ENCODE results near the gene WDR46. TPM values are rescaled to one million over a fixed set of nuclear protein-coding genes. Genes with fewer than 3 reads are reported as not detected.

WDR46 gene
- total and polyA plus RNA-seq, 2 of the 13 experiments (the other 11 are each of a cell fraction or from before 2014, with no cell fraction given) = 47.4 to 105 TPM

GRCh38 chr6:33317669-33318425 is 28.8 kb upstream of the WDR46 start, which contains the start of gene ZBTB22:
ZBTB22 (minus strand) TSS chr6:33317744; CDS start chr6:33316916, 828 bp downstream.
- Histone ChIP-seq H3K9ac (ENCODE audit: insufficient read depth, low read depth, low read length) (peak within 1 kb of the TSS; percentile 72), H3K36me3 (replicated peaks in 1 of 2; ENCODE audit: control insufficient read depth in 1 of 2, insufficient read depth in 2 of 2, low read length in 2 of 2) (peaks cover 5 to 31% of the 10 kb centered on the region in 2 experiments), H3K4me2 (ENCODE audit: low read depth, low read length) (peak within 1 kb of the TSS; percentile 78), H3K4me3 (replicated peaks in 1 of 3; ENCODE audit: insufficient read depth in 1 of 3, low read depth in 2 of 3, low read length in 3 of 3) (peak within 1 kb of the TSS; percentile 71 to 79 (median 73)), H3K9me3 (ENCODE audit: low read length) (no peaks in the 10 kb centered on the region), H4K20me1 (ENCODE audit: insufficient read depth, low read length) (peaks cover 3% of the 10 kb centered on the region; the same call in 1 of the 2 replicates), H2AFZ (ENCODE audit: low read length) (peak within 1 kb of the TSS; percentile 84), H3K4me1 (ENCODE audit: insufficient read depth, low read length) (peaks cover 55% of the 10 kb centered on the region), H3K79me2 (ENCODE audit: insufficient read depth, low read length) (peaks cover 30% of the 10 kb centered on the region), H3K27ac (ENCODE audit: extremely low read length, insufficient read depth, low read length) (peak within 1 kb of the TSS; percentile 82), H3K27me3 (ENCODE audit: control insufficient read depth in 1 of 2, insufficient read depth in 2 of 2, low read length in 2 of 2) (no peaks in the 10 kb centered on the region; a peak in 2 of 5 replicates)
- ChIA-PET POLR2A (interaction anchor here (0.5 to 3.9 kb wide), 29 partner anchors 9 to 1122 kb away, joined by 3 to 57 read pairs (median 5); partner anchors contain the start of genes B3GALT4, CUTA, PFDN6 and PHF1), CTCF (ENCODE audit: low intra/inter-chr PET ratio, low total read pairs) (no interaction called here)
- ATAC-seq = peak; percentile 79
- peak; percentile 99 for DNase-seq (ENCODE audit: low spot score)
- intact Hi-C loops (cut with micrococcal nuclease; ENCODE audit: unreplicated experiment) = no loop called here
- in situ Hi-C loops (cut with HindIII; ENCODE audit: extremely low pct_ligation_motif_present, low pct_unique_long_range_greater_than_20kb) = no loop called here
- 1% methylated on average over 33 of the region's 44 CpGs for whole genome bisulfite sequencing (ENCODE audit: low lambda C conversion rate)
- FAIRE-seq = peak; percentile 100
- no TSS peak for BruUV-seq (replicated peaks)
- TF ChIP-seq ZEB1 (IDR thresholded peaks at IDR 0.05; ENCODE audit: insufficient replicate concordance, low read depth) (no peak), ATF2 (CRISPR knock-in tag; IDR thresholded peaks at IDR 0.05) (no peak; the same call in 1 of the 2 replicates), POGK (CRISPR knock-in tag; conservative IDR thresholded peaks at IDR 0.05) (no peak), ZNF350 (CRISPR knock-in tag; IDR thresholded peaks at IDR 0.05; ENCODE audit: borderline replicate concordance, low read depth) (peak; percentile 67; the same call in 1 of the 2 replicates), ZNF33A (CRISPR knock-in tag; IDR thresholded peaks at IDR 0.05; ENCODE audit: borderline replicate concordance) (0 out of 2 replicates have a peak, but pooled peaks have one; percentile 10), TFDP1 (CRISPR knock-in tag; IDR thresholded peaks at IDR 0.05; ENCODE audit: borderline replicate concordance) (no peak), DZIP1 (CRISPR knock-in tag; IDR thresholded peaks at IDR 0.05) (no peak), ZNF691 (CRISPR knock-in tag; IDR thresholded peaks at IDR 0.05; ENCODE audit: borderline replicate concordance, low read depth) (no peak), E2F5 (CRISPR knock-in tag; conservative IDR thresholded peaks at IDR 0.05) (no peak), TCF12 (IDR thresholded peaks at IDR 0.05) (no peak), TCF12 (CRISPR knock-in tag; IDR thresholded peaks at IDR 0.05) (no peak)
